ENCODE measurements around the gene TIRAP.
"Not testable (repeated sequence)": the region's sequence is repeated elsewhere in the genome, so short reads cannot be mapped to it uniquely, and the experiment has no call there.

The TIRAP gene

GRCh38 chr11:126282736-126283591 lies at the start of gene TIRAP:
Gene TIRAP, plus strand, starts transcription at chr11:126283093. Its CDS starts 7,802 bp downstream, at chr11:126290895.
- DNase-seq: peak; percentile 53

GRCh38 chr11:126233391-126233790 lies 49.5 kb upstream of the TIRAP start:
- no peak for DNase-seq

- no peak for DNase-seq
These were observed 36.3 kb upstream of the TIRAP start for GRCh38 chr11:126246636-126247035.

DNA sequence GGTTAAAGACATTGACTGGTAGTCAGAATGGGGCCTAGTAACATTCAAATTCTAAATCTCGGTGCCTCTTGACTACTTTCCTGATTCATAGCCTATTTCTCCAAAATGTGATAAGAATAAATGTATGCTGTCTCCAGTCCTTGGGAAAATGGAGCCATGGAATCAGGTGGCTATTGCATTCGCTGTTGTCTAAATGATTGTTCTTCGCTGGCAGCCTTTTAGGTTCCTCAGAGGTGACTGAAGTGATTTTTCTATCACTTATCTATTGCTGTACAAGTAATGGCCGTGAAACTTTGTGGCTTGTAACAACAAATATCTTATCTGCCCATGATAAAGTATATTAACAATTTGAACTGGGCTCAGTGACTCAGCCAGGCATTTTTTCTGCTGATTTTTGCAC lies 29.6 kb upstream of the TIRAP start:
- no peak for DNase-seq

DNA sequence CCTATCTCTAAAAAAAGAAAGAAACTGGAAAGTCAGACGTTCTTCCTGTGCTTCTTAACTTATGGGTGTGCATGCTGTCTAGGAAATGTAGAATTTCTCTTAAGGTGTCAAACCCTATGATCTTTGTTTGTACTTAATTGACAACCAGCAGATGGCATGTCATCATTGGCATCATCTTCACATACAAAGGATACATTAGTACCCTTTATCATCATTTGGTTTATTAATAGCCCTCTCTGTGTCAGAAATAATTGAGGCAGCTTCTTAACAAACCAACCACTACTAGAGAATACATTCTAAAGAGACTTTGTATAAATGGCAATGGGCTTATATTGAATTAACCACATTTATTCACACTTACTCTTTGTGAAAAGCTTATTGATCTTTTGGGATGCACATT lies 28.1 kb upstream of the TIRAP start:
- DNase-seq: no peak

- DNase-seq: not testable (repeated sequence)
These were observed 27.4 kb upstream of the TIRAP start for GRCh38 chr11:126255507-126255906.

GRCh38 chr11:126256216-126256615 lies 26.7 kb upstream of the TIRAP start:
- no peak for DNase-seq

GRCh38 chr11:126257144-126257543 lies 25.7 kb upstream of the TIRAP start:
- no peak for DNase-seq

GRCh38 chr11:126257764-126258163 lies 25.1 kb upstream of the TIRAP start:
- no peak for DNase-seq

GRCh38 chr11:126262216-126262615 lies 20.7 kb upstream of the TIRAP start:
- DNase-seq: no peak

DNA sequence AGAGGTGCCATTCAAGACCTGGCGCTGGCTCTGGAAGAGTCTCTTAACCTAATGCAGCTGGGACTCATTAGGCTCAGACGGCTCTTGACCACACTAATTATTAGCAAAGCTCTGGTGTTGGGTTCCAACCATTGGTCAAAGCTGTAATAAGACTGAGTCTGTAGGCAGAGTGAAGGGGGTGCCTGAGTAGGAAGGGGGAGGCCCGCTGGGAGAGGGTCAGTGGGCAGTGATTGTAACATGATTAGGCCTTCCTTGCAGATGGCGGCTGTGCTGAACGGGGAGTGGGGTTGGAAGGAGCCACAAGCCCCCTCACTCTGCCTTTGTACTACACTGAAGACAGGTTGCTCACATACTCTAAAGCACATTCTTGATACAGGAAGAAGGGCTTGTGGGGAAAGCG lies 19.4 kb upstream of the TIRAP start:
- DNase-seq: no peak

- DNase-seq: no peak
These were observed 17.1 kb upstream of the TIRAP start for GRCh38 chr11:126265811-126266210.

- no peak for DNase-seq
These were observed 15.2 kb upstream of the TIRAP start for GRCh38 chr11:126267650-126268049.

- no peak for DNase-seq
These were observed 14.6 kb upstream of the TIRAP start for GRCh38 chr11:126268361-126268707.

DNA sequence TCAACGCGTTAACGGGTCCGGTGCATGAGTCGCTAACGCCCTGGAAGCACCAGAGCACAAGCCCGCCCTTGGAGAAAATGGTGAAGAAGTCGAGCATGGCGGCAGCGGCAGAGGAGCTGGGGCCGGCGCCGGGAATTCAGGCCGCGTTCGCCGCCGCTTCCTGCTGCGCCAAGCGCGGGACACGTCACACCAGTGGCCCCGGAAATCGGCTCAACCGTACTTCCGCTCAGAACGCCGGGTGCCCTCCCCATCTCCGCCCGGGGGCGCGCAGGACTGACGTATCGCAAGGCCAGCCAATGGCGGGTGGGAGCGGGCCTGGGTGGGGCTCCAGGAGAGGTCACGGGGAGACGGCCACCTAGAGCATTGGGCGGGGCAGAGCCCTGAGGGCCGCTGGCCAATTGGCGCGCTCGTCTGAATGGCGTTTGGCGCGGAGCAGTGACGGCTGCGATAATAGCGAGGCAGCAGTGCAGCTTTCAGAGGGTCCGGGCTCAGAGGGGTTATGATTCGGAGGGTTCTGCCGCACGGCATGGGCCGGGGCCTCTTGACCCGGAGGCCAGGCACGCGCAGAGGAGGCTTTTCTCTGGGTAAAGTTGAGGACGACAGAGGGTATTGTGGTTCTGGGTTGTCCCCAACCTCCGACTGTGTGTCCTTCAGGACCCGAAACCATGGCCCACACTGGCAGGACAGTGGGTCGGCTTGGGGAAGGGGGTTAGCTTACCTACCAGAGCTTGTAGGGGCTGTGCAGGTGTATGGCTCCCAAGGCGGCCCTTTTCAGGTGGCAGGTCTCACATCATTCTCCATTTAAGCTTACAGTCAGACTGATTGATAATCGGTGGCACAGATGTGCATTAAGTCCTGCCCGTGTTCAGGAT lies 13.9 kb upstream of the TIRAP start, which contains the start of the genes FOXRED1 and SRPRA:
Gene FOXRED1, plus strand, starts transcription at position 447 of the 872 bp plus-strand sequence. Its CDS starts 53 bp downstream, at position 500.
Gene SRPRA, minus strand, starts transcription at position 188 of the 872 bp plus-strand sequence. Its CDS starts 91 bp downstream, at position 97.
- peak; percentile 99 for DNase-seq

DNA sequence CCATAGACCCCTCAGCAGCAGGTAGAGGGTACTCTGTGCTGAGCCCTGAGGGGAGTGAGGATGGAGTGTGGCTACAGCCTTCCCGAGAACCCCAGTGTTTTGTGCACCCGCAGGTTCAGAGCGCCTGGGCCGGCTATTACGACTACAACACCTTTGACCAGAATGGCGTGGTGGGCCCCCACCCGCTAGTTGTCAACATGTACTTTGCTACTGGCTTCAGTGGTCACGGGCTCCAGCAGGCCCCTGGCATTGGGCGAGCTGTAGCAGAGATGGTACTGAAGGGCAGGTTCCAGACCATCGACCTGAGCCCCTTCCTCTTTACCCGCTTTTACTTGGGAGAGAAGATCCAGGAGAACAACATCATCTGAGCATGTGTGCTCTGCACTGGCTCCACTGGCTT lies 5.6 kb upstream of the TIRAP start:
- no peak for DNase-seq

DNA sequence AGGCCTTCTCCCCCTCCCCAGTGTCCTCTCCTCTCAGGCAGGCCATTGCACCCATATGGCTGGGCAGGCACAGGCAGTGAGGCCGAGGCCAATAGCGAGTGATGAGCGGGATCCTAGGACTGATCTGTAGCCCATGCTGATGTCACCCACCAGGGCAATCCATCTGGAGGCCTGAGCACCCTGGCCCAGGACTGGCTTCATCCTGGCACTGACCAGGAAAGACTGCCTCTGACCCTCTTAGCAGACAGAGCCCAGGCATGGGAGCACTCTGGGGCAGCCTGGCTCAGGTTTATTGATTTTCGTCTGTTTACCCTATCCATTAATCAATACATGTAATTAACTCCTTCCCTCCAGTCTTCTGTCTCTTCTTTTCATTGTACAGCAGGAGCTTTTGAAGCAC lies 5.1 kb upstream of the TIRAP start:
- DNase-seq: no peak

DNA sequence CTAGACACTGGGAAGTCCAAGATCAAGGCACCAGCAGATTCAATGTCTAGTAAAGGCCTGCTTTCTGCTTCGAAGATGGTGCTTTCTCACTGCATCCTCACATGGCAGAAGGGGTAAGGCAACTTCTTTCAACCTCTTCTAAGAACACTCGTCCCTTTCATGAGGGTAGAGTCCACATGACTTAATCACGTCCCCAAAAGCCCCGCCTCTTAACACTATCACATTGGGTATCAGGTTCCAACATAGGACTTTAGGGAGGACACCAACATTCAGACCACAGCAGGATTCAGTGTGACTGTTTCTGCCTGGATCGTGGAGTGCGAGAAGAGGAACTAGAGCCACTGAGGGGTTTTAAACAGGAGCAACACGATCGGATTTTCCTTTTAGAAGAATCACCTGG lies 3.7 kb upstream of the TIRAP start:
- no peak for DNase-seq

- DNase-seq: no peak
These were observed 2.3 kb upstream of the TIRAP start for GRCh38 chr11:126280595-126280994.

DNA sequence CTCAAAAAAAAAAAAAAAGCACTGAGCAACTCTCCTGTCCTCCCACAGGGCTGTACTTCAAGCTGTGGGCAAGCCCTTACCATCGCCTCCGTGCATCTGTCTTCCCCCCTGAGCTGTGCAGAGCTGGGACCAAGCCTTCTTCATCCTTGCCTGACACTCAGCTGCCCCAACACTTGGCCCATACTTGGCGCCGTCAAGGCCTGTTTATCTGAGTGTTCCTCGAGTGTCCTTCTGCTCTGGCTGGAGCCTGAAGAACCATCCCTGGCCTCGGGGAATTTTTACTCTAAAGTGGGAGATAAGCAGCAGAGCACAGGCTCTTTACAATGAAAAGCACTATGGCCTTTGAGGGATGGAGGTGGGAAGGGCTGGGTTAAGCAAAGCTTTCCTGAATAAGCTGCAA lies 1.6 kb upstream of the TIRAP start:
- DNase-seq: no peak

DNA sequence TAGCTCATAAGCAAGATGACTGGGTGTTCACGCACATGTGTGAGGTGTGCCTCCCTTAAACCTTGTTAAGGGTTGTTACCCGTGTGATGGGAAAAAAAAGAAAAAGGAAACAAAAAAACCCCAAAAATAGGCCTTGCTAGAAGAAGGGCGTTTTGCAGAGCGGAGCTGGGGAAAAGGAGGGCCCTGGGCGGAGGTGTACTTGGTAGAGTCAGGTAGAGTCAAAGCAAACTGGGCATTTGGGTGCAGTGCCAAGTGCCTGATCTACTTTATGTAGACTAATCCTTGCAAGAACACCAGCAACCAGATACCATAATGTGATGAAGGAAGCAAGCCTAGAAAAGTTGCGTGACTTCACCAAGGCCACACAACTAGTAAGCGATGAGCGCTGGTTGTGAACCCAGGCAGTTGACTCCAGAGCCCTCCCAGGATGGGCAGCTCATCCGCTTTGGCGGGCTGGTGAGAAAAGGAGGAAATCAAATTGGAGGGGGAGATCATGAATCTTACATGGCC lies 1.2 kb upstream of the TIRAP start:
- DNase-seq: no peak

- DNase-seq: peak; percentile 34
These were observed 545 bp upstream of the TIRAP start for GRCh38 chr11:126282361-126282735.

DNA sequence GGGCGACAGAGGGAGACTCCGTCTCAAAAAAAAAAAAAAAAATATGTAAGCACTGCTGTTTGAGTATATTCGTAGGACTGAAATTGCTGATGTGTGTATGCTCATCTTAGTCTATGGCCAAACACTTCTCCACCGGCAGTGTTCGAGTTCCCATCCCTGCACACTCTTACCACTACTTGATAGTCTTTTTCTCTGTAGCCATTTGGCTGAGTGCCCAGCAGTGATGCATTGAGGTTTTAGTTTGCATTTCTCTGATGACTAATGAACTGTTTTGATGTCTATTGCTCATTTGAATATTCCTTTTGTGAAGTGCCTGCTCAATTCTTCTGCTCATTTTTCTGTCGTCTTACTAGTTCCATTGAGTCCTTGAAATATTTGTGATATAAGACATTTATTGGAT lies 1.9 kb downstream of the TIRAP start:
- peak; percentile 81 for DNase-seq

DNA sequence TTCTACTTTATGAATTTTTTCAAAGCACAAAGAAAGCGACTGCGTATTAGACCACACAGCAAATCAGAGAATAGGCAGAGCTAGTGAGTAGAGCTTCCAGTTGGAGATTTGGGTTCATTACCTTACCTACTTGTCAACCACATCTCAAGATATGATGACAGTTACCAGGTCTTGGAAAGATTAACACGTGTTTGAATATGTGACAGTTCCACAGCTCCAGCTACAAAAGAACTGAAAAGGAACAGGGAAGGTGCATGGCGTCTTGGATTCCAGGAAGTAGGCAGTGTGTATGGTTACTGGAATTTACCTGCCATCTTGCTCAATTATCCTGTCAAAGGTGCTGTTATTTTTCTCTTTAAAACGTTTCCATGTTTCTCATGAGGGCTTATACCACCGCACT lies 5.3 kb downstream of the TIRAP start:
- no peak for DNase-seq
